ENCODE measurements around the gene EYS.
"Not testable (repeated sequence)": the region's sequence is repeated elsewhere in the genome, so short reads cannot be mapped to it uniquely, and the experiment has no call there.

Gene EYS

DNA sequence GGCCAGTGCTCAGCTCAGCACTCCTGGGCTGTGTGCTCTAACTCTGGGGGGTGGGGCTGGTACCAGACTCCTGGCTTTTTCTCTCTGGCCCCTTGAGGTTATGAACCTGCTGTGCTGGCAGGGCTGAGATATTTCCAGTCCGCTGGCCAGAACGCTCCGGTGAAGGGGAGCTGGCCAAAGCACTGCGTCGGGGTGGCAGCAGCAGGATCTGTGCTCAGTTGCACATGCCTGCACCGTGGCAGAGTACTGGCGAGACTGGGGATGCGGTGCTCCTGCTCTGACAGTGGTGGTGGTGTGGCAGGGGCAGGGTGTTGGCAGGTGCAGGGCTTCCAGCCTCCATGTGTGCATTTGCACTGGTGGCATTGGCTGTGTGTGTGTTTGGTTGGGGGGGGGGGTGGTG, 1697.0 kb downstream of the EYS start:
- DNase-seq, result no peak

DNA sequence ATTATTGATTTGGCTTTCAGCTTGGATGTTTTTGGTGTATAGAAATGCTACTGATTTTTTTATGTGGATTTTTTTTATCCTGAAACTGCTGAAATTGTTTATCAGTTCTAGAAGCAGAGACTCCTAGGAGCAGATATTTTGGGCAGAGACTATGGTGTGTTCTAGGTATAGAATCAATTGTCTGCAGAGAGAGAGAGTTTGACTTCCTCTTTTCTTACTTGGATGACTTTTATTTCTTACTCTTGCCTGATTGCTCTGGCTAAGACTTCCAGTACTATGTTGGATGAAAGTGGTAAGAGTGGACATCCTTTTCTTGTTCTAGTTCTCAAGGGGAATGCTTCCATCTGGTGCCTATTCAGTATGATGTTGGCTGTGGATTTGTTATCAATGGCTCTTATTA, 1700.8 kb downstream of the EYS start:
- no peak for DNase-seq

DNA sequence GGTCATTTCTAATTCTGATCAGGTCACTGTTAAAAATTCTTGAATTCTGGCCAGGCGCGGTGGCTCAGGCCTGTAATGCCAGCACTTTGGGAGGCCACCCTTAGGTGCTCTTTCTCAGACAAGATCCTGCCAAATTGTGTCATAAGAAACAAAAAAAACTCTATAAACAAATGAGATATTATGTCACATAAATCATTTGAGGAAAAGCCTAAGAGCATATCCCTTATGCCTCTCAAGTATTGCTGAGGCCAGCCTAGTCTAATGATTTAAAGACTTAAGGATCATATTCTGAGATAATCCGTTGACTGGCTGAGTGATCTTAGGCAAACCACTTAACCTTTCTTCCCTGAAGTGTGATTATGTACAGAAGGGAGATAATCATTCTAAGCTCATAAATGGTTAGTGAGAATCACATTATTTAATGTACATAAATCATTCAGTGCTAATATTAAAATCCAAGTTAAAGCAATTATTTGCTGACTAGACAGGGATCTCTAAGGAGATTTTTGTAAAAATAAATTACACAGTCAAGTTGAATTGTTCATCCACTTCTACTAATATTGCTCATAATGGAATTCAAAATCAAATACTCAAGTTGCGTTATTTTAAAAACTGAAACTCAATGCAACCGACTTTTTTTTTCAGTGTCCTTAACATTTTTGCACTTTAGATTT, 1706.1 kb downstream of the EYS start:
- DNase-seq, result peak; percentile 89 to 97

DNA sequence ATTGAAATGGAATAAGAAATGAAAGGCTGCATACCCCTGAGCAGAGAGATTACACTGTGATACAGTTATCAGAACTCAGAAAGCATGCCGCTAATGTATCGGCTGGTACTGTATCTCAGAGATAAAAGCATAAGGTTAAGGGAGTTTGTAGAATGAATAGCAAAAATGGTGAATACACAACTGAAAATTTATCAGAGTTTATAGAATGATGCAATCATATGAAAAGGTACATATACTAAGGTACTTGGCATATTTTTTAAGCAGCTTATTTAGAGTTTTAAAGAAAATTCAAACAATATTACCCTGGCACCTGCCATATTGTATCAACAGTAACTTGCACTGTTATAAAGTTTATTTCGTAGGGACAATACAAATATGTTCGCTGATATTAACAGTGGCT, 1707.4 kb downstream of the EYS start:
- DNase-seq, result no peak

DNA sequence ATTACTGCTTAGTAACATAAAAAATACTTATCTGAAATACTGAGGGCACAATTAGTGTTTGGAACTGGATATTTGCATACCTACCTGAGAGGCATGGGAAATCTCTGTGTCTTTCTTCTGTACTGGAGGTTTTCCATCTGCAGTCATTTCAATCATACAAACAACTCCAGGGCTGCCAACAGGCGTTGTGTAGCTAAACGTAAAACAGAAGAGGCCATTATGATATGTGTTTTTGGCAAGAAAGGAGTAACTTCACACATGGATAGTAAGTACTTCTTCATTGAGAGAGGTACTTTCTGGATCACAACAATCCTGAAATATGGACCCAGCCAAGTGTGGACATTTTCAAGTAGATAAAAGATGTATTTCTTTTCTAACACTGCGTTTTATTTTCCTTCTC, 1708.0 kb downstream of the EYS start:
- no peak for DNase-seq

DNA sequence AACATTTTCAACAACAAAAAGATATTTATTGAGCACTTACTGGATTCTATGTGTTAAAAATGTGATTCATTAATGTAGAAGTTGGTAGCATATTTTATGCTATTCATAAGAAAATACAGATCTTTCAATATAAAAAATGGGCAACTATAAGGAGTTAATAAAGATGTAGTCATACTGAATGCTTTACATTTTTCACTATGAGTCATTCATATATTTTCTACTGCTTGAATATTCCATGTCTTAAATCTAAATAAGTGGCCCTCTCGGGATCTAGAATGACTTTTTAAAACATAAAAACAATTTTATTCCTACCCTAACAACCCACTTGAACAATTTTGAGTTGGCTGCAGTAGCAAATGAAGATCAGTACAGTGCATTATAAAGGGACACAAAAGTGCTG, 1709.3 kb downstream of the EYS start:
- no peak for DNase-seq

DNA sequence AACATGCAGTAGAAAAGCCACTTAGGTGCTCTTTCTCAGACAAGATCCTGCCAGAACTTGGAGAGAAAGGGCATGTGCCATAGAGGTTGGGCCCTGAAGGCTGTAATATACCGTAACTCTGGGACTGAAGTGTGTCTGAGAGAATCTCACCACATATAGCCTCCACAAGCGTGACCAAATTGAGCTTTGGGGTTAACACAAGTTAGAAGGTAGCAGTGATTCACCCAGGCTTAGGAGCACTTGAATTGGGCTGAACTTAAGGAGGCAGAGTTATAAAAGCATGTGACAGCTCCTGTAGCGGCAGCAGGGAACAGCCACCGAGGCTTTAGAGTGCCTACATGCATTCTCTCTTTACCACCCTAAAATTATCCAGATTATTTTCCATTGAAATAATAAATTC, 1709.8 kb downstream of the EYS start:
- DNase-seq, result no peak

DNA sequence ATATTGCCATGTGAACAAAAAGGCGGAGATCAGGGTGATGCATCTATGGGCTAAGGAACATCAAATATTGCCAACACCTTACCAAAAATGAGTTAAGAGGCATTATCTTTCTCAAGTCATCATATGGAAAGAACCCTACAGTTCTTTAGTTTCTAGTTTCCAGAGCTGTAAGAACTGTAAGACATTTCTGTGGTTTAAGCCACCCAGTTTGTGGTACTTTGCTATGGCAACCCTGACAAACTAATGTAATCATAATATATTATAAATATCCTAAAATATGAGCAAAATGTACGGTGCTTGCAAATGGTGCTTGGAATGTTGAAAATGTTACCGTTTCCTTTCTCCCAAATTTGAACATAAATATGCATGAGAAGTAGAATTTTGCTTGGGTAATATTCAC, 1721.8 kb downstream of the EYS start:
- no peak for DNase-seq

DNA sequence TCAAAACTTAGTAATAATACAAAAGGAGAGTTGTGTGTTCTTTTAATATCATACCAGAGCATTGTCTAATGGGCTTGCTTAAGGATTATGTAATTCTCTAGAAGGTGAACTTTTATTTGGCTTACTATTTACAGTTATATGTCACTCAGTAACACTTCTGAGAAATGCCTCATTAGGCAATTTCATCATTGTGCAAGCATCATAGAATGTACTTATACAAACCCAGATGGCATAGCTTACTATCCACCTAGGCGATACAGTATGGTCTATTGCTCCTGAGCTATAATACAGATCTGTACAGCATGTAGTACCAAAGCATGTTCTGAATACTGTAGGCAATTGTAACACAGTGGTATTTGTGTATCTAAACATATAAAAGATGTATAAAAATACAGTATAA, 1731.3 kb downstream of the EYS start:
- no peak for DNase-seq

DNA sequence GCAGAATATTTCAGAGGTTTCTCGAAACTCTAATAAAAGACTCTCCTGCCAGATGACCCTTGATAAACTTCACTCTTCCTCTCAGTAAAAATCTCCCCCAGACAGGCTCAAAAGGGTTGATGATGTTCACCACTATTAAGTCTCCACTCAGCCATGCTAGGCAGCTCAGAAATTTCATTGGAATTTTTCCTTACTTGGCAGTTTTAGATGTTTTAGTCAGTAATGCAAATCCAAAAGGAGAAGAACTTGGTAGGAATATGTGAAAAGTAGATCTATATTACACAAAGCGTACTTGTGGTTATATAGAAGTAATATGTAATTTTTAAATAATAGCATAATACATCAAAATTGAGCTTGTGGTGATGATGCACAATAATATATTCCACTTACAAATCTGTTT, 1738.4 kb downstream of the EYS start:
- DNase-seq, result no peak

DNA sequence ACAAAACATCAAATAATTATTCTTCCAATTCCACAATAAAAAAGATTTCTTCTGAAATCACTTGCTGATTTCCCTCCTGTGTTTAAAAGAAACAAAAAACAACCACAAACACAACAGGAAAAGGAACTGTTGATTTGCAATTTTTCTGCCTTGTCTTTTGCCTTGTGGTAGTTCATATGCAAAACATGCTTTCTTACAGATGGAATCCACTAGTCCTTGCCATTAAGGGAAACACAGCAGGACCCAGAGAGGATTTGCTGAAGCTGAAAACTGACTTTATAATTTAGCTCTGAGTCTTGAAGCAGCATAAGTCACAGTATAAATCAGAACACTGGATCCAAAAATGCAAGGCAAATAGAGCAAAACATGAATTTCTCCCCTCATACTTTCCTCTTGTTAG, 1742.7 kb downstream of the EYS start:
- DNase-seq, result peak in 1 of 2 experiments; percentile 5

DNA sequence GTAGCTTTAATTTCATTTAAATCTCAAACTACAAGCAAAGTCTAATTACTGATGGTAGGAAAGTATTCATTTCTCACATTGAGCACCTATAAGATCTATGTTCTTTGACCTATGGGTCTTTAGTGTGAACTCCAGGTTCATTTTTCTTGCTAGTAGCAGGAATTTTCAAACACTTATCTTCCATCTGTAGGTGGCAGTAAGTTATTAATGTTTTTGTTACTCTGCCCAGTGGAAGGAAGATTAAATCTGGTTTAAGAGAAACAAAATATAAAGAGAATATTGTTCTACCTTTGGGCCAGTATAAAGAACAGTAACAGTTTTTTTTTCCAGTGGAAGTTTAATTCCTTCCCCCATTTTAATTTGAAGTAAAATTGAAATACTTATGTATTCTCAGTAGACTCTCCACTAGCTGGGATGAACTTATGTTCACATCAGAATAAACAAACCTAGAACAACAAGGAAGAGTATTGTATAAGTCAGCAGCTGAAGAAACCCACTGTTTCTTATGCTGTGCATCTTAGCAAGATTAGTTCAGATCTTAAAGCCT, 1743.2 kb downstream of the EYS start:
- peak; percentile 3 to 19 for DNase-seq

DNA sequence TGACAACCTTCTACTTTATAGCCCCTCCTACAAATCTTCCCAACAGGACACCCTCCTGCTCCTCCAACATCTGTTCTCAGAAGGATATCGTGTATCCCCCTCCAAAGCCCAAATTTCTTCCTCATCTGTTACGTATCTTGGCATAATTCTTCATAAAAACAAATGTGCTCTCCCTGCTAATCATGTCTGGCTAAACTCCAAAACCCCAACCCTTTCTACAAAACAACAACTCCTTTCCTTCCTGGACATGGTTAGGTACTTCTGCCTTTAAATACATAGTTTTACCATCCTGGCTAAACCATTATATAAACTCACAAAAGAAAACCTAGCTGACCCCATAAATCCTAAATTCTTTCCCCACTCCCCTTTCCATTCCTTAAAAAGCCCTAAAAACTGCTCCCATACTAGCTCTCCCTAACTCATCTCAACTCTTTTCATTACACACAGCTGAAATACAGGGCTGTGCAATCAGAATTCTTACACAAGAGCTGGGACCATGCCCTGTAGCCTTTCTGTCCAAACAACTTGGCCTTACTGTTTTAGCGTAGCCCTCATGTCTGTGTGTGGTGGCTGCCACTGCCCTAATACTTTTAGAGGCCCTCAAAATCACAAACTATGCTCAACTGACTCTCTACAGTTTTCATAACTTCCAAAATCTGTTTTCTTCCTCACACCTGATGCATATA, 1753.5 kb downstream of the EYS start:
- DNase-seq, result peak; percentile 77 to 94

DNA sequence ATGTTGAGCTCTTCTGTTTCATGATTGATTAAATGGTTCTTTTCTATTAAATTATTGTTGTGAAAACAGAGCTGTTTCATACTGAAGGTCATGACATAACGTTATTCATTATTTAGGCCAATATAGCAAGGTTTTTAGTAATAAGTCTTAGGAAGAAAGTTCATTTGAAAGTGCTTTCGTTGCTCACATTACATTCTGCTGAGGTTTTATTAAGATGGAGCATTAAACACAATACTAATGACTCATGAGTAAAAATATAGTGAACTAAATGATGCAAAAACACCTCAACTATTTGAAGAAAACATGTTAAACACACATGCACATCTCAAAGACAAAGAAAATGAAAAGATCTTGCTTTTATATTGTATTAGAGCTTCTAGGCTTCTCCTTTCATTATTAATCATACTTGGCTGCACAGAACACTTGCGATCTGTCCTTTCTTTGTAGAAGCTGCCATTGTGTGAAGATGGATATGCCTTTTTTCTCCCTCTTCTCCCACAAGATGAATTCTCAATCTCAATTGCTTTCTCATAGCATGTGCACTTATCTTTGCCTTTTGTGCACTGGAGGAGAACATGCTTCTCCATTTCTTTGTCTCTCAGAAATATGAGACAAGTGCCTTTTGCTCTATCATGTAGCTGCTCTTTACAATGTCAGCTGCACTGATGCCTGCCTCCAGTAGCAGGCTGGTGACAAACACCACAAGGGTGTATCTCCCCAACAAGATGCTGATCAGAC, 1759.1 kb downstream of the EYS start:
- DNase-seq, result no peak

DNA sequence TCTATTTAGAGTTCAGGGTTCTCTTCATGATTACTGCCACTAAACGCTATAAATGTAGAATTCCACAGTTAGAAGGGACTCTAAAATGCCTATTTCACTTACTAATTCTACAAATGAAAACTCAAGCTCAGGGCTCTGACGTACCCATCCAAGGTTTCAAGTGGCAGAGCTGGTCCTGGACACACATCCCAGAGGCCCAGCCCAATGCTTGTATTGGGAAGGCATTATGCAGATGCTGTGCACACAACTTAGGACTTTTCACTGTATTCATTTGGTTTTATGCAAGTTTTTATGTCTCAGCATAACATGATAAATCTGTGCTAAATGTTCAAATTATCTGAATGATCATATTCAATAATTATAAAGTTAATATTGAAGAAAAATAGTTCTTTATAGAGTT, 1761.0 kb downstream of the EYS start:
- DNase-seq, result no peak

DNA sequence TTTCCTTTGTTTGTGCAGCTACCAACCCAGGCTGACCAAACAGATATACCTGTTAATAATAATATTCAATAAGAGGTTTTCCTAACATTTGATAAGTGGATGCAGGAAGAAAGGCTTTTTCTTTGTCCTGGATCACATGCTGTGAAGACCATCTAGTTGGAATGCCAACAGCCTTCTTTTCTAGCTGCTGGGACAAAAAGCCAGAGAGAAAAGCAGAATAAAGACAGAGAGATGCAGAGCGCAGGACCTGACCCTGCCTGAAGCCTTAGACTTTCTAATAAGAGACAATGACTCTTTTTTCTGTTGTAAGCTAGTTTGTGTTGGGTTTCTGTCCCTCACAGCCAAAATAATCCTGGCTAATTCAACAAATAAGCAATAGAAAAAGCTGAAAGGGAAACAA, 1763.2 kb downstream of the EYS start:
- no peak for DNase-seq

DNA sequence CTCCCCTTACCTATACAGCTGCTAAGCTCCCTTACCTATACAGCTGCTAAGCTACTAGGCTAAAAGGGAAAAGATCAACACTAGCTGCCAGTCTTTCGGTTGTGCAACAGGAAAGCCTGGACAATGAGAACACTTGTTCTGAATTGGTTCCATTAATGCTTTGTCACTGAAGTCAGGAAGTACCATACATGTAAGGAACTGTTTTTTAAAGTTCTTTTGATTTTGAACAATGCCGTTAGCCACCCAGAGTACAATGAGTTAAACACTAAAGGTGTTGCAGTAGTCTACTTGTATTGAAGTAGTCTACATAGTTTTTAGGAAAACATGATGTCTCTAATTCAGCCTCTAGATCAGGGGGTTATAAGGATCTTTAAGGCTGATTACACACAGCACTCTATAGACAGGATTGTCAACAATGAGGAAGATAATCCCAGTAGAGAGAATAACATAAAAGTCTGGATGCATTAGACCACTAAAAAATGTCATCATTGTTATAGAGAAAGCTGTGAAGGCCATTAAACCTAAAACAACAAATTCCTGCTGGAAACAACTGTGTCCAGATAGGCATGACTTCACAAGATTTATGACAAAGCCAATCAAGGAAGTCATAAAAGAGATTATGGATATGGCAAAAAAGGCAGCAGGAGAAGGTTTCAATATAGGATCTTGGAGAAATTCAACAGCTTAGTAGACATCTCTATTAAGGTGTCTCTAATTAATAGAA, 1765.1 kb downstream of the EYS start:
- DNase-seq, result no peak

DNA sequence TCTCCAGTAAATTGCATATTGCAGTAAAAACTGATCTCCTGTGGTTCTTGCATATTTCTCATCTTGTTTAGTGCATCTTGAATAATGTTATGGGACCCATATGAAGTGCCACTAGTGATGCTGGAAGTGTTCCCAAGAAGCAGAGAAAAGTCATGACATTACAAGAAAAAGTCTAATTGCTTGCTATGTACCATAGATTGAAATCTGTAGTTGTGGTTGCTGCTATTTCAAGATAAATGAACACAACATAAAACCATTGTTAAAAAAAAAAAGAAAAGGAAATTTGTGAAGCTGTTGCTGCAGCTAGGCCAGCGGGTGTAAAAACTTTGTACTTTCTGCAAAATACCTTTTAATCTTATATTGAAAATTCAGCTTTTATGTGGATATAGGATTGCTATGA, 1767.0 kb downstream of the EYS start:
- DNase-seq, result no peak

DNA sequence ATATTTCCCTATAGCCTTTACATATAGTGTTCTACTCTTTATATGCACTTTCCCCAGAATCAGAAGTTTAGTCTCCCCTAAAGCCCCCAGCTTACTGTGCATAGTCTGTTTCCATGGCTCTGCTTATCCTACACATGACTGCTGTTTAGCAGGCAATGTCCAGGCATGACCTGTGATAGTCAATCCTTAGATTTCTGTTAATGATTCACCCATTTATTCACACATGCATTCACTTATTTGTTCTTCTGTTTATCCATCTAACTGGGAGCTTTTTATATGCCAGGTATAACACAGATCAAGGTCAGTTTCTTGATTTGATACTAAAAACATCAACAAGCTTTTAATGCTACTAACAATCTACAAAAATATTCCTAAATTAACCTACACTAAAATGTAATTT, 1770.6 kb downstream of the EYS start:
- DNase-seq, result no peak

DNA sequence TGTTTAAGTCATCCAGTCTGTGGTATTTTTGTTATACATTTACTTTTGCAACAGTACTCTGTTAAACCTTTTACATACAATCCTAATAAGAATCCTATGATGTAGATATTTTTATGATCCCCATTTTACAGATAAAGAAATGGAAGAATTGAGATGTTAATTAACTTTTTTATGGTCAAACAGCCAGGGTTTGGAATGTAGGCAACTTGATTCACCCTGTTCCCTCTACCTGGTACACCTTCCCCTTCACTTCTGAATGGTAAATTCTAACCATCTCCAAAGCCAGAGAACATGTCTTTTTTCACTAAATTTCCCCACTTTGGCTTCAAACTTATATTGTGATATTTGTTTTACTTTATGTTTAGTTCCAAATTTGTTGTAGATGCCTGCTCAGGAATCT, 1771.3 kb downstream of the EYS start:
- DNase-seq, result no peak

DNA sequence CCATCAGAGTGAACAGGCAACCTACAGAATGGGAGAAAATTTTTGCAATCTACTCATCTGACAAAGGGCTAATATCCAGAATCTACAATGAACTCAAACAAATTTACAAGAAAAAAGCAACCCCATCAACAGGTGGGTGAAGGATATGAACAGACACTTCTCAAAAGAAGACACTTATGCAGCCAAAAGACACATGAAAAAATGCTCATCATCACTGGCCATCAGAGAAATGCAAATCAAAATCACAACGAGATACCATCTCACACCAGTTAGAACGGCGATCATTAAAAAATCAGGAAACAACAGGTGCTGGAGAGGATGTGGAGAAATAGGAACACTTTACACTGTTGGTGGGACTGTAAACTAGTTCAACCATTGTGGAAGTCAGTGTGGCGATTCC, 1773.1 kb downstream of the EYS start:
- not testable (repeated sequence) for DNase-seq

DNA sequence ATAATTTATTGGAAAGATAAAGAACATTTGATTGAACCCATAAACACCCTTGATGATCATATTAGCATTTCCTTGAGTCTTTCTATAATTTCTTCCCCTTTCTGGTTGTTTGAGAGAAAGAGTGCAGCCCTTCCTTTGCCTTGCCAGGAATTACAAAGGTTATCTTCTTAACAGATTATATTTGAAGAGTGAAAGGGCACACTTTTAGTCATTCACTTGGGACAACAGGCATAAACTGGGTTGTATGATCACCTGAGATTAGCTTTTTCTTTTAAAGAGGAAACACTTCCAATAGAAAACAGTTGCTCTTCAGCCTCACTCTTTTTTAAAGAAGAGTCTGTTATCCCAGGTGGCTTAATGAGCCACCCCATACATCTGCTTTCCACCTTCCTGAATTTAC, 1776.2 kb downstream of the EYS start:
- no peak for DNase-seq

DNA sequence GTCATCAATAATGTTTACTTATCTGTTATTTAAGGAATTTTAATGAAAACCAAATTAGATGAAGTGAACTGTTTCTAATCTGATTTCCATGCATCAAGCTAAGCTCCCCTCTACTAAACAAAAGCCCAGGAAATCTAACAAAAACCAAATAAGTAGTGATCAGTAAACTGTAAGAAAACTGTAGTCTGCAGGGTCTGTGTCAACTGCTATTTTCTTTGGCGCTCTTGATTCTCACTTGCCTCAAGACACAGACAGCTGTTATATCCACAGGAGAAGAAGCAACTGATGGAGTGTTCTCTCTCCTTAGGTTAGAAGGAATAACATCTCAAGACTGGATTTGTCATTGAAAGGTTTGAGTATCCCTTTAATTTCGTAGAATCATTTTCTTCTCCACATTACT, 1777.9 kb downstream of the EYS start:
- no peak for DNase-seq

Measured in NCI-H524 (cell line).